ENCODE results near the gene EIF2B4. TPM values are rescaled to one million over a fixed set of nuclear protein-coding genes. Genes with fewer than 3 reads are reported as not detected.

Gene EIF2B4
- total and polyA plus RNA-seq, 2 of the 13 experiments (the other 11 are each of a cell fraction or from before 2014, with no cell fraction given), result 91.5 to 96.4 TPM

DNA sequence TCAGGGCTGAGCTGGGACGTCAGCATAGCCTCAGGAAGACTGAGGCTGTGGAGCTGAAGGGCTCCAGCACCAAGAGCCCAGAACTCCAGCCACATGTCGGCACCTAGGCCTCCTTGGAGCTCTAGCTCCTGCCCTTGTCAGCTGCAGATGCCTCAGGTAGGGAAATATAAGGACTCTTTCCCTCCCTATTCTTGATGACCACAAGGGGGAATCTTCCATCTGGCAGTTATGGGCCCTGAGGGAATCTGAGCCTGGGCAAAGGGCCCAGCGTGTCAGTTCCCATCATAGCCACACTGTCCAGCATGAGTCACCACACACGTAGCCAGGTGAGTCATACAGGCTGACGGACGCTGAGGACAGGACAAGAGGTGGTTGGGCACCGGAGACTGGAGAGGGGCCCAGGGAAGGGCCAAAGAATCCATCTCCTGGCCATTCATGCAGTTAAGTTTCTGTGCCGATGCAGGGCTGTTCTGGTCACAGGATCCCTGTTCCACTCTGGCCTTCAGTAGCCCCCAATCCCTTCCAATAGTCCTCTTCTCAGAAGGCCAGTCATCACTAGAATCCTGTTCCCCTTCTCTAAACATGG, 49.1 kb downstream of the EIF2B4 start (continued):
- TF ChIP-seq FIP1L1 (IDR thresholded peaks at IDR 0.05; ENCODE audit: borderline replicate concordance, insufficient read depth, low read depth, low read length) (no peak), TAF1 (CRISPR knock-in tag; IDR thresholded peaks at IDR 0.05) (peak; percentile 62), MBNL3 (CRISPR knock-in tag; conservative IDR thresholded peaks at IDR 0.05) (no peak), ZNF337 (CRISPR knock-in tag; IDR thresholded peaks at IDR 0.05; ENCODE audit: borderline replicate concordance, low read depth) (peak; percentile 80; the same call in 1 of the 2 replicates), ZNF678 (CRISPR knock-in tag; IDR thresholded peaks at IDR 0.05) (no peak), TP53 (CRISPR knock-in tag; conservative IDR thresholded peaks at IDR 0.05) (peak; percentile 50; the same call in 1 of the 2 replicates), NCOR1 (IDR thresholded peaks at IDR 0.05; ENCODE audit: borderline replicate concordance, low read length) (no peak), PAXIP1 (CRISPR knock-in tag; conservative IDR thresholded peaks at IDR 0.05) (peak; percentile 86), ATF7-NPFF (CRISPR knock-in tag; IDR thresholded peaks at IDR 0.05; ENCODE audit: low read depth) (peak; percentile 62; the same call in 1 of the 2 replicates), AHR (CRISPR knock-in tag; IDR thresholded peaks at IDR 0.05) (peak; percentile 81; the same call in 1 of the 2 replicates)
- TF ChIP-seq, protein P1, sequence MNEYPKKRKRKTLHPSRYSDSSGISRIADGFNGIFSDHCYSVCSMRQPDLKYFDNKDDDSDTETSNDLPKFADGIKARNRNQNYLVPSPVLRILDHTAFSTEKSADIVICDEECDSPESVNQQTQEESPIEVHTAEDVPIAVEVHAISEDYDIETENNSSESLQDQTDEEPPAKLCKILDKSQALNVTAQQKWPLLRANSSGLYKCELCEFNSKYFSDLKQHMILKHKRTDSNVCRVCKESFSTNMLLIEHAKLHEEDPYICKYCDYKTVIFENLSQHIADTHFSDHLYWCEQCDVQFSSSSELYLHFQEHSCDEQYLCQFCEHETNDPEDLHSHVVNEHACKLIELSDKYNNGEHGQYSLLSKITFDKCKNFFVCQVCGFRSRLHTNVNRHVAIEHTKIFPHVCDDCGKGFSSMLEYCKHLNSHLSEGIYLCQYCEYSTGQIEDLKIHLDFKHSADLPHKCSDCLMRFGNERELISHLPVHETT (CRISPR knock-in tag; conservative IDR thresholded peaks at IDR 0.05), result no peak; the same call in 1 of the 2 replicates
- TF ChIP-seq, protein P2, sequence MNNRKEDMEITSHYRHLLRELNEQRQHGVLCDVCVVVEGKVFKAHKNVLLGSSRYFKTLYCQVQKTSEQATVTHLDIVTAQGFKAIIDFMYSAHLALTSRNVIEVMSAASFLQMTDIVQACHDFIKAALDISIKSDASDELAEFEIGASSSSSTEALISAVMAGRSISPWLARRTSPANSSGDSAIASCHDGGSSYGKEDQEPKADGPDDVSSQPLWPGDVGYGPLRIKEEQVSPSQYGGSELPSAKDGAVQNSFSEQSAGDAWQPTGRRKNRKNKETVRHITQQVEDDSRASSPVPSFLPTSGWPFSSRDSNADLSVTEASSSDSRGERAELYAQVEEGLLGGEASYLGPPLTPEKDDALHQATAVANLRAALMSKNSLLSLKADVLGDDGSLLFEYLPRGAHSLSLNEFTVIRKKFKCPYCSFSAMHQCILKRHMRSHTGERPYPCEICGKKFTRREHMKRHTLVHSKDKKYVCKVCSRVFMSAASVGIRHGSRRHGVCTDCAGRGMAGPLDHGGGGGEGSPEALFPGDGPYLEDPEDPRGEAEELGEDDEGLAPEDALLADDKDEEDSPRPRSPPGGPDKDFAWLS (CRISPR knock-in tag; IDR thresholded peaks at IDR 0.05; ENCODE audit: borderline replicate concordance), result no peak
- TF ChIP-seq, protein P3, sequence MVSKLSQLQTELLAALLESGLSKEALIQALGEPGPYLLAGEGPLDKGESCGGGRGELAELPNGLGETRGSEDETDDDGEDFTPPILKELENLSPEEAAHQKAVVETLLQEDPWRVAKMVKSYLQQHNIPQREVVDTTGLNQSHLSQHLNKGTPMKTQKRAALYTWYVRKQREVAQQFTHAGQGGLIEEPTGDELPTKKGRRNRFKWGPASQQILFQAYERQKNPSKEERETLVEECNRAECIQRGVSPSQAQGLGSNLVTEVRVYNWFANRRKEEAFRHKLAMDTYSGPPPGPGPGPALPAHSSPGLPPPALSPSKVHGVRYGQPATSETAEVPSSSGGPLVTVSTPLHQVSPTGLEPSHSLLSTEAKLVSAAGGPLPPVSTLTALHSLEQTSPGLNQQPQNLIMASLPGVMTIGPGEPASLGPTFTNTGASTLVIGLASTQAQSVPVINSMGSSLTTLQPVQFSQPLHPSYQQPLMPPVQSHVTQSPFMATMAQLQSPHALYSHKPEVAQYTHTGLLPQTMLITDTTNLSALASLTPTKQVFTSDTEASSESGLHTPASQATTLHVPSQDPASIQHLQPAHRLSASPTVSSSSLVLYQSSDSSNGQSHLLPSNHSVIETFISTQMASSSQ (IDR thresholded peaks at IDR 0.05; ENCODE audit: low read depth), result 0 out of 2 replicates have a peak, but pooled peaks have one; percentile 10
- TF ChIP-seq, protein P3 (CRISPR knock-in tag; IDR thresholded peaks at IDR 0.05; ENCODE audit: borderline replicate concordance), result peak; percentile 11; the same call in 1 of the 2 replicates
- TF ChIP-seq, protein P4, sequence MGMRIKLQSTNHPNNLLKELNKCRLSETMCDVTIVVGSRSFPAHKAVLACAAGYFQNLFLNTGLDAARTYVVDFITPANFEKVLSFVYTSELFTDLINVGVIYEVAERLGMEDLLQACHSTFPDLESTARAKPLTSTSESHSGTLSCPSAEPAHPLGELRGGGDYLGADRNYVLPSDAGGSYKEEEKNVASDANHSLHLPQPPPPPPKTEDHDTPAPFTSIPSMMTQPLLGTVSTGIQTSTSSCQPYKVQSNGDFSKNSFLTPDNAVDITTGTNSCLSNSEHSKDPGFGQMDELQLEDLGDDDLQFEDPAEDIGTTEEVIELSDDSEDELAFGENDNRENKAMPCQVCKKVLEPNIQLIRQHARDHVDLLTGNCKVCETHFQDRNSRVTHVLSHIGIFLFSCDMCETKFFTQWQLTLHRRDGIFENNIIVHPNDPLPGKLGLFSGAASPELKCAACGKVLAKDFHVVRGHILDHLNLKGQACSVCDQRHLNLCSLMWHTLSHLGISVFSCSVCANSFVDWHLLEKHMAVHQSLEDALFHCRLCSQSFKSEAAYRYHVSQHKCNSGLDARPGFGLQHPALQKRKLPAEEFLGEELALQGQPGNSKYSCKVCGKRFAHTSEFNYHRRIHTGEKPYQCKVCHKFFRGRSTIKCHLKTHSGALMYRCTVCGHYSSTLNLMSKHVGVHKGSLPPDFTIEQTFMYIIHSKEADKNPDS (CRISPR knock-in tag; IDR thresholded peaks at IDR 0.05), result no peak
